SU-DHL-6 (cell line): ENCODE measurements around the gene PRDM5.

ENCODE experiments used
- H2AFZ ChIP-seq: fragments of 200-600 bp; sonication (generic); 2 replicates; pipeline ENCODE4 v1.6.1; 2014; ENCODE audit warnings: low read depth, mild to moderate bottlenecking, moderate library complexity, mixed read lengths, antibody characterized with exemption, low read length; ENCODE audit not compliant: severe bottlenecking
- H3F3A ChIP-seq: fragments of 200-600 bp; shearing (Covaris generic); 2 replicates; pipeline ENCODE4 v1.6.0; 2016; ENCODE audit warnings: antibody characterized with exemption, mild to moderate bottlenecking; ENCODE audit not compliant: insufficient read depth
- H3K27ac ChIP-seq: fragments of 200-600 bp; sonication (generic); 2 replicates; pipeline ENCODE4 v1.5.1; 2016; ENCODE audit warnings: low read depth, mild to moderate bottlenecking, low read length, moderate library complexity, mixed read lengths
- H3K27me3 ChIP-seq: fragments of 200-600 bp; sonication (generic), shearing (Covaris generic); 2 replicates; pipeline ENCODE4 v1.6.0; 2014; ENCODE audit warnings: mild to moderate bottlenecking, low read length
- H3K36me3 ChIP-seq: fragments of 200-600 bp; sonication (generic); 2 replicates; pipeline ENCODE4 v1.6.1; 2014; ENCODE audit warnings: mild to moderate bottlenecking, low read length, mixed read lengths
- H3K4me2 ChIP-seq: fragments of 300-600, 200-600 bp; shearing (Covaris generic), sonication (generic); 2 replicates; pipeline ENCODE4 v1.6.0; 2014; ENCODE audit warnings: low read length, low read depth, mild to moderate bottlenecking; ENCODE audit not compliant: poor library complexity, severe bottlenecking
- H3K4me3 ChIP-seq: fragments of 200-600 bp; sonication (generic); 2 replicates; pipeline ENCODE4 v1.5.1; 2014; ENCODE audit warnings: antibody characterized with exemption, low read length, mild to moderate bottlenecking, mixed read lengths; ENCODE audit not compliant: insufficient read depth, poor library complexity, severe bottlenecking
- H3K79me2 ChIP-seq: fragments of 200-600 bp; sonication (generic); 2 replicates; pipeline ENCODE4 v1.6.1; 2014; ENCODE audit warnings: mild to moderate bottlenecking, low read length, moderate library complexity; ENCODE audit not compliant: insufficient read depth
- H3K9ac ChIP-seq: fragments of 200-600 bp; sonication (generic); 2 replicates; pipeline ENCODE4 v1.7.0; 2014; ENCODE audit warnings: mild to moderate bottlenecking, low read length
- H3K9me2 ChIP-seq: fragments of 200-600 bp; sonication (generic); replicated peaks from 2 replicates; pipeline ENCODE4 v1.6.1; 2014; ENCODE audit warnings: low read length; ENCODE audit not compliant: insufficient read depth
- H3K9me3 ChIP-seq: fragments of 200-600 bp; sonication (generic); 2 replicates; pipeline ENCODE4 v1.6.1; 2014; ENCODE audit warnings: low read length, mixed read lengths; ENCODE audit not compliant: insufficient read depth
- H4K20me1 ChIP-seq: fragments of 200-600 bp; sonication (generic); 2 replicates; pipeline ENCODE4 v1.6.1; 2014; ENCODE audit warnings: low read depth, mild to moderate bottlenecking, antibody characterized with exemption, low read length, moderate library complexity, mixed read lengths
- CTCF ChIP-seq: fragments of 200-600 bp; sonication (generic); IDR thresholded peaks from one replicate; pipeline ENCODE4 v1.5.1; 2017; ENCODE audit warnings: antibody characterized with exemption, mild to moderate bottlenecking, low read length, moderate library complexity; ENCODE audit not compliant: insufficient read depth, poor library complexity, severe bottlenecking
- EZH2phosphoT487 ChIP-seq: fragments of 200-600 bp; sonication (generic), shearing (Covaris generic); conservative IDR thresholded peaks from 2 replicates; pipeline ENCODE4 v1.6.1; 2018; ENCODE audit warnings: mild to moderate bottlenecking, antibody characterized with exemption, low read length, moderate library complexity, mixed read lengths

Gene PRDM5

DNA sequence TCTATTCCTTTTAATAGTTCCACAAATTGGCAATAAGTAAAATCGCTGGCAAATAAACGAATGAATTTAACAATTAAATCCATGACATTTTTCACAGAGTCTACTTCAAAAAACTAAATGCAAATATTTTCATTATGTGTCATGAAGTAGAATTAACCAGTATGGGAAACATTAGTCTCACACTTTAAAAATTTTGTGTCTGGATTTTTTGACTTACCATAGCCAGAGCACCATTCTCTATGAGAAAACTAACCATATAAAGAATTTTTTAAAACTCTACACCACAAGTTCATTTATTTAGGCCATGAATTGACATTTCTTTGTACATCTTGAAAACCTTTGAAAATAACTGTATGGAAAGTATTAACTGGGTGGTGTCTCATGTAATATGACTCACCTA lies 41.2 kb downstream of the PRDM5 start:
- H3K9me2 ChIP-seq = no peaks in the 10 kb centered on the region
- no peak overlapping the region for H3K4me3 ChIP-seq
- H4K20me1 ChIP-seq = no peaks in the 10 kb centered on the region
- H3K9me3 ChIP-seq = no peaks in the 10 kb centered on the region
- no peak overlapping the region for H3K4me2 ChIP-seq
- no peak overlapping the region for H2AFZ ChIP-seq
- no peaks in the 10 kb centered on the region for H3K27me3 ChIP-seq
- no peaks in the 10 kb centered on the region for H3K36me3 ChIP-seq
- TF ChIP-seq CTCF (no peak), EZH2phosphoT487 (no peak)
- H3K27ac ChIP-seq = no peak overlapping the region
- H3K79me2 ChIP-seq = no peaks in the 10 kb centered on the region
- no peak overlapping the region for H3K9ac ChIP-seq
- no peaks in the 10 kb centered on the region for H3F3A ChIP-seq

GRCh38 chr4:120877021-120877420 lies 45.5 kb downstream of the PRDM5 start:
- no peaks in the 10 kb centered on the region for H3K79me2 ChIP-seq
- no peaks in the 10 kb centered on the region for H3K9me2 ChIP-seq
- H3K27ac ChIP-seq = no peak overlapping the region
- no peaks in the 10 kb centered on the region for H3F3A ChIP-seq
- H4K20me1 ChIP-seq = no peaks in the 10 kb centered on the region
- no peak overlapping the region for H3K4me3 ChIP-seq
- no peaks in the 10 kb centered on the region for H3K9me3 ChIP-seq
- no peak overlapping the region for H3K9ac ChIP-seq
- no peaks in the 10 kb centered on the region for H3K36me3 ChIP-seq
- no peak overlapping the region for H3K4me2 ChIP-seq
- H2AFZ ChIP-seq = no peak overlapping the region
- TF ChIP-seq CTCF = no peak
- no peak for TF ChIP-seq EZH2phosphoT487
- no peaks in the 10 kb centered on the region for H3K27me3 ChIP-seq

DNA sequence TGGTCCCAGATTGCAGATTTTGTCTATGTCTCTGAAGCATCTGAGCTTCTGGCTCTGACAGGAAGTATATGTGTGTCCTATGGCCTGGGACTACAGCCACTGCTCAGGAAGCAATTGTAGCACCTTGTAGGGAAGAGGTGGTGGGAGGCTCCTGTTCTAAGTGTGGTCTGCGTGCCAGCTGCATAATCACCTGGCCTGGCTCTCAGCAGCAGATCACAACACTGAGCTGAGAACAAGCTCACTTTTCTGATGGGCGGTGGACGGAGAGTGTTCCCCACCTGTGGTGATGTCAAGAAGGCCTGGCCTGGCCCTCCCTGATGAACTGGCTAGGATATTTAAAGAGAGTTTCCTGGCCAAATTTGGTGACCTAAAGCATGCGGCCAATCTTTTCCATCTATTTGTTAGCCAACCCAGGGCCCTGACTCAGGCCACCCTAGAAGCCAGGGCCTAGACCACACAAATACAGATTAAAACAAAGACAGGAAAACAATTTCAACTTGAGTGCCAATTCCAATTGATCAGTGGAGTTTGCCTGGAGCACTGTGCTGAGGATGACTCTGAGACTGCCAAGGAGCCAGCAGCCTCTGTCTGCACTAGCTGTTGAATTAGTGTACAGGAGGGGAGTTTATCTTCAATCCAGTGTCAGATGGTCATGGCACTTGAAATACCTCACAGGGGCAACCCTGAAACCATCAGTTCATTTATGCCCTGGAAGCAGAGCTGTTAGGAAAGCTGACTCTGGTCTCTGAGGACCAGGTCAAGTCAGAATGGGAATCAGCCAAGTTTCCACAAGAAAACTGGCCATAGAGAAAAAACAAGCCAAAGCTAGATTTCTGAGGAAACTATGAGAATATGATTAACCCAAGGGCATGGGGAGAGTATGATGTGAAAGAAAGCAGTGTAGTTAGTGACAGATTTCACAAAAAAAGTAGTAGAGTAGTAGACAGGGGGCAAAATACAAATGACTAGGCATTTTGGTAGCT lies 47.4 kb downstream of the PRDM5 start:
- Histone ChIP-seq H3K4me3 (no peak overlapping the region), H3K4me2 (no peak overlapping the region), H3K27ac (no peak overlapping the region), H3F3A (no peaks in the 10 kb centered on the region), H3K9me2 (no peaks in the 10 kb centered on the region), H3K27me3 (no peaks in the 10 kb centered on the region), H4K20me1 (no peaks in the 10 kb centered on the region), H3K79me2 (no peaks in the 10 kb centered on the region), H2AFZ (no peak overlapping the region), H3K9ac (no peak overlapping the region), H3K9me3 (no peaks in the 10 kb centered on the region), H3K36me3 (no peaks in the 10 kb centered on the region)
- TF ChIP-seq CTCF = no peak
- TF ChIP-seq EZH2phosphoT487 = no peak
